Gastroesophageal sphincter (tissue), 3 donors: ENCODE data around the gene DGKI.

Experiments used
- EP300 ChIP-seq: sonication (generic); formaldehyde crosslinking; IDR thresholded peaks from one replicate; pipeline ENCODE4 v1.6.1; 2017; ENCODE audit warnings: antibody characterized with exemption, mild to moderate bottlenecking
- POLR2A ChIP-seq, 2 donors: fragments of 450-650 bp; IDR thresholded peaks; one replicate each; pipeline ENCODE4 v1.6.1; 2017; ENCODE audit warnings: antibody characterized with exemption in 2 of 2, mild to moderate bottlenecking in 2 of 2, moderate library complexity in 1 of 2
- TF ChIP-seq, protein P1 (sequence below), 4 experiments: fragments of 200-600 bp in 2 of 4; fragments of 450-650 bp in 2 of 4; sonication (generic) in 1 of 4; IDR thresholded peaks; one replicate each; pipeline ENCODE4 v1.5.1; 2017 to 2019; ENCODE audit warnings: antibody characterized with exemption in 4 of 4, mild to moderate bottlenecking in 2 of 4, moderate library complexity in 2 of 4

GRCh38 chr7:137668404-137668803 is 178.4 kb downstream of the DGKI start:
- TF ChIP-seq, protein P1, sequence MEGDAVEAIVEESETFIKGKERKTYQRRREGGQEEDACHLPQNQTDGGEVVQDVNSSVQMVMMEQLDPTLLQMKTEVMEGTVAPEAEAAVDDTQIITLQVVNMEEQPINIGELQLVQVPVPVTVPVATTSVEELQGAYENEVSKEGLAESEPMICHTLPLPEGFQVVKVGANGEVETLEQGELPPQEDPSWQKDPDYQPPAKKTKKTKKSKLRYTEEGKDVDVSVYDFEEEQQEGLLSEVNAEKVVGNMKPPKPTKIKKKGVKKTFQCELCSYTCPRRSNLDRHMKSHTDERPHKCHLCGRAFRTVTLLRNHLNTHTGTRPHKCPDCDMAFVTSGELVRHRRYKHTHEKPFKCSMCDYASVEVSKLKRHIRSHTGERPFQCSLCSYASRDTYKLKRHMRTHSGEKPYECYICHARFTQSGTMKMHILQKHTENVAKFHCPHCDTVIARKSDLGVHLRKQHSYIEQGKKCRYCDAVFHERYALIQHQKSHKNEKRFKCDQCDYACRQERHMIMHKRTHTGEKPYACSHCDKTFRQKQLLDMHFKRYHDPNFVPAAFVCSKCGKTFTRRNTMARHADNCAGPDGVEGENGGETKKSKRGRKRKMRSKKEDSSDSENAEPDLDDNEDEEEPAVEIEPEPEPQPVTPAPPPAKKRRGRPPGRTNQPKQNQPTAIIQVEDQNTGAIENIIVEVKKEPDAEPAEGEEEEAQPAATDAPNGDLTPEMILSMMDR (IDR thresholded peaks at IDR 0.05): no peak
- TF ChIP-seq POLR2A (IDR thresholded peaks at IDR 0.05) (no peak), EP300 (no peak)
